ENCODE data around the gene EPS8L2. TPM values are rescaled to one million over a fixed set of nuclear protein-coding genes. Genes with fewer than 3 reads are reported as not detected.

The EPS8L2 gene
- polyA plus RNA-seq, 3 donors, result 0.55 TPM; not detected in 2

DNA sequence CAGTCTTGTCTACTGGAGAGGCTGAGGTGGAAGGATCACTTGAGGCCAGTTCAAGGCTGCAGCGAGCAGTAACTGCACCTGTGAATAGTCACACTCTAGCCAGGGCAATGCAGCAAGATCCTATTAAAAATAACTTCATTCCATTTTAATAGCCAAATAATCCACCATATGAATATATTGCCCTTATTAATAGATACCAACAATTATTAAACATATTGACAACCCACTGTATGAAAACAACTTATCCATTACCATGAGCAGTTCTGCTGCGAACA is 60.8 kb downstream of the EPS8L2 start:
- intact Hi-C loops (cut with micrococcal nuclease), result no loop called here
- 100% methylated on average over 1 of the region's 2 CpGs for WGBS (ENCODE audit: insufficient coverage)
- no peaks in the 10 kb centered on the region for H3K9me3 ChIP-seq (replicated peaks in 1 of 2; ENCODE audit: control insufficient read depth in 1 of 2, insufficient read depth in 1 of 2, low read length in 2 of 2)

DNA sequence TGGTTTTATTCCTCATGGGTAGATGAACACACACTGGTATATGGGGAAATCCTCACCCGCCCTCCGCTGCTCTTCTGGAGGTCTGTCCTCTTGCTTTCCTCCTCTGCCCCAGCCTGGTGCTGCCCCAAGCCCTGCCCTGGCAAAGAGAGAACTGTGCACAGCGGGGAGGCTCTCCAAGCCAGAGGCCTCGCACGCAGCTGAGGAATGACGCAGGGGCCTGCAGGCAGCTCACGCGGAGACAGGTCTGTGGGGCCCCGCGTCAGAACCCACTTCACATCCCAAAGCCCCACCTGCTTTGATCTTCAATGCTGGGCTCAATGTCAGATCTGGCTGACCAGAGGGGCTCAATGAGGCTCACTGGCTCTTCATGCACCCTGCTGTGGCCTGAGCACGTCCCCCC is 61.2 kb downstream of the EPS8L2 start:
- no peak overlapping the region for H2AFZ ChIP-seq (ENCODE audit: insufficient read depth, low read depth, low read length, poor library complexity, severe bottlenecking)
- H3K4me1 Mint-ChIP-seq, result peaks cover 9% of the 10 kb centered on the region
- TF ChIP-seq, protein P1, sequence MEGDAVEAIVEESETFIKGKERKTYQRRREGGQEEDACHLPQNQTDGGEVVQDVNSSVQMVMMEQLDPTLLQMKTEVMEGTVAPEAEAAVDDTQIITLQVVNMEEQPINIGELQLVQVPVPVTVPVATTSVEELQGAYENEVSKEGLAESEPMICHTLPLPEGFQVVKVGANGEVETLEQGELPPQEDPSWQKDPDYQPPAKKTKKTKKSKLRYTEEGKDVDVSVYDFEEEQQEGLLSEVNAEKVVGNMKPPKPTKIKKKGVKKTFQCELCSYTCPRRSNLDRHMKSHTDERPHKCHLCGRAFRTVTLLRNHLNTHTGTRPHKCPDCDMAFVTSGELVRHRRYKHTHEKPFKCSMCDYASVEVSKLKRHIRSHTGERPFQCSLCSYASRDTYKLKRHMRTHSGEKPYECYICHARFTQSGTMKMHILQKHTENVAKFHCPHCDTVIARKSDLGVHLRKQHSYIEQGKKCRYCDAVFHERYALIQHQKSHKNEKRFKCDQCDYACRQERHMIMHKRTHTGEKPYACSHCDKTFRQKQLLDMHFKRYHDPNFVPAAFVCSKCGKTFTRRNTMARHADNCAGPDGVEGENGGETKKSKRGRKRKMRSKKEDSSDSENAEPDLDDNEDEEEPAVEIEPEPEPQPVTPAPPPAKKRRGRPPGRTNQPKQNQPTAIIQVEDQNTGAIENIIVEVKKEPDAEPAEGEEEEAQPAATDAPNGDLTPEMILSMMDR (IDR thresholded peaks at IDR 0.05), result no peak
- WGBS (ENCODE audit: insufficient coverage), result 93% methylated on average over 3 of the region's 11 CpGs
- H3K4me1 ChIP-seq (ENCODE audit: control insufficient read depth in 1 of 2, insufficient read depth in 2 of 2, low read length in 2 of 2), result no peaks in the 10 kb centered on the region
- no peak overlapping the region for H3K9ac ChIP-seq (ENCODE audit: insufficient read depth, low read length, poor library complexity, severe bottlenecking)
- peaks cover 2% of the 10 kb centered on the region for H3K79me2 ChIP-seq (ENCODE audit: insufficient read depth, low read length)
- H3K4me3 Mint-ChIP-seq, result no peak overlapping the region
- no peak for DNase-seq
- H3K4me2 ChIP-seq (replicated peaks; ENCODE audit: extremely low read depth, low read length, poor library complexity, severe bottlenecking), result no peak overlapping the region
- H3K27me3 Mint-ChIP-seq (ENCODE audit: low read depth in 3 of 3), result no peaks in the 10 kb centered on the region
- peaks cover 52 to 76% of the 10 kb centered on the region in 2 donors for H3K36me3 ChIP-seq (replicated peaks in 1 of 2; ENCODE audit: control insufficient read depth in 1 of 2, insufficient read depth in 2 of 2, low read length in 2 of 2)
- intact Hi-C loops (cut with micrococcal nuclease), result no loop called here
- peak overlapping the region in 1 of 7 donors; percentile 50 for H3K27ac Mint-ChIP-seq
- no peak overlapping the region for H3K4me3 ChIP-seq (replicated peaks in 1 of 3; ENCODE audit: low read depth in 2 of 3, low read length in 3 of 3)
- no peak overlapping the region for H3K27ac ChIP-seq (ENCODE audit: low read depth in 1 of 2, low read length in 2 of 2)
- H3K9me3 Mint-ChIP-seq, result peaks cover 0 to 2% (median 0%) of the 10 kb centered on the region in 7 donors
- H3K27me3 ChIP-seq (ENCODE audit: control insufficient read depth in 2 of 2, insufficient read depth in 2 of 2, low read length in 2 of 2), result no peaks in the 10 kb centered on the region
- no peaks in the 10 kb centered on the region for H3K9me3 ChIP-seq (replicated peaks in 1 of 2; ENCODE audit: control insufficient read depth in 1 of 2, insufficient read depth in 1 of 2, low read length in 2 of 2)
- H4K20me1 ChIP-seq (ENCODE audit: insufficient read depth, low read length), result peaks cover 61% of the 10 kb centered on the region
- H3K36me3 Mint-ChIP-seq, result peaks cover 42 to 72% of the 10 kb centered on the region in 2 donors

More for the DNA sequence above, 60.8 kb downstream of the EPS8L2 start:
- Histone ChIP-seq H3K27ac (ENCODE audit: low read depth in 1 of 2, low read length in 2 of 2) (no peak overlapping the region), H4K20me1 (ENCODE audit: insufficient read depth, low read length) (peaks cover 63% of the 10 kb centered on the region), H3K27me3 (ENCODE audit: control insufficient read depth in 2 of 2, insufficient read depth in 2 of 2, low read length in 2 of 2) (no peaks in the 10 kb centered on the region), H3K9ac (ENCODE audit: insufficient read depth, low read length, poor library complexity, severe bottlenecking) (no peak overlapping the region), H3K4me2 (replicated peaks; ENCODE audit: extremely low read depth, low read length, poor library complexity, severe bottlenecking) (no peak overlapping the region), H3K4me1 (ENCODE audit: control insufficient read depth in 1 of 2, insufficient read depth in 2 of 2, low read length in 2 of 2) (no peaks in the 10 kb centered on the region), H3K79me2 (ENCODE audit: insufficient read depth, low read length) (peaks cover 3% of the 10 kb centered on the region), H2AFZ (ENCODE audit: insufficient read depth, low read depth, low read length, poor library complexity, severe bottlenecking) (no peak overlapping the region), H3K36me3 (replicated peaks in 1 of 2; ENCODE audit: control insufficient read depth in 1 of 2, insufficient read depth in 2 of 2, low read length in 2 of 2) (peaks cover 53 to 76% of the 10 kb centered on the region in 2 donors), H3K4me3 (replicated peaks in 1 of 3; ENCODE audit: low read depth in 2 of 3, low read length in 3 of 3) (no peak overlapping the region)
- Mint-ChIP-seq H3K9me3 (peaks cover 0 to 2% (median 0%) of the 10 kb centered on the region in 7 donors), H3K27me3 (ENCODE audit: low read depth in 3 of 3) (no peaks in the 10 kb centered on the region), H3K27ac (peak overlapping the region in 1 of 7 donors; percentile 41), H3K4me1 (peaks cover 9% of the 10 kb centered on the region), H3K36me3 (peaks cover 44 to 72% of the 10 kb centered on the region in 2 donors), H3K4me3 (no peak overlapping the region)
- TF ChIP-seq, protein P1 (IDR thresholded peaks at IDR 0.05), result no peak
- no peak for DNase-seq
